K562 (cell line): Measurements from ENCODE around the gene XPNPEP1. TPM values are rescaled to one million over a fixed set of nuclear protein-coding genes. Genes with fewer than 3 reads are reported as not detected.

ENCODE experiments used
- ARID4B ChIP-seq: sonication (generic); formaldehyde crosslinking; IDR thresholded peaks from 2 replicates; pipeline ENCODE4 v1.8.0; 2022; ENCODE audit warnings: mild to moderate bottlenecking, missing genetic modification reagents
- CXXC5 ChIP-seq: fragments of 250-450 bp; sonication (Bioruptor Pico); IDR thresholded peaks from 2 replicates; pipeline ENCODE4 v1.8.0; 2022; ENCODE audit warnings: inconsistent platforms, mild to moderate bottlenecking, moderate library complexity
- HCFC1 ChIP-seq: IDR thresholded peaks from 2 replicates; pipeline ENCODE4 v1.6.1; 2012; ENCODE audit warnings: low read depth, low read length, improper control_type of control experiment
- HDAC1 ChIP-seq, 2 experiments: fragments of 450-650 bp; IDR thresholded peaks; 2 replicates each; pipeline ENCODE4 v1.6.1; 2016 to 2017; ENCODE audit warnings: inconsistent platforms in 1 of 2, mild to moderate bottlenecking in 1 of 2, moderate library complexity in 1 of 2
- HNRNPK ChIP-seq: fragments of 200-400 bp; formaldehyde crosslinking; IDR thresholded peaks from one replicate; pipeline ENCODE4 v1.6.1; 2018; ENCODE audit warnings: mild to moderate bottlenecking, low read depth, low read length; ENCODE audit not compliant: poor library complexity, severe bottlenecking
- HOXB6 ChIP-seq: fragments of 250-450 bp; sonication (Bioruptor Pico); IDR thresholded peaks from 2 replicates; pipeline ENCODE4 v1.5.1; 2022; ENCODE audit warnings: mild to moderate bottlenecking, borderline replicate concordance
- ILK ChIP-seq: fragments of 450-650 bp; IDR thresholded peaks from 2 replicates; pipeline ENCODE4 v1.6.1; 2016; ENCODE audit warnings: missing genetic modification characterization, low read depth, mild to moderate bottlenecking, missing compliant biosample characterization, moderate library complexity, borderline replicate concordance
- MEIS2 ChIP-seq: fragments of 450-650 bp; IDR thresholded peaks from 2 replicates; pipeline ENCODE4 v1.6.1; 2014; ENCODE audit warnings: mild to moderate bottlenecking; ENCODE audit not compliant: partially characterized antibody
- MIER1 ChIP-seq: fragments of 450-650 bp; IDR thresholded peaks from 2 replicates; pipeline ENCODE4 v1.6.1; 2016; ENCODE audit warnings: antibody characterized with exemption, mild to moderate bottlenecking, low read depth
- NRF1 ChIP-seq, 2 experiments: fragments of 450-650 bp; IDR thresholded peaks in 1 of 2; conservative IDR thresholded peaks in 1 of 2; 2 replicates each; pipeline ENCODE4 v1.6.1; 2014; ENCODE audit warnings: mild to moderate bottlenecking in 2 of 2
- POLR2AphosphoS5 ChIP-seq: IDR thresholded peaks from 2 replicates; pipeline ENCODE4 v1.6.1; 2011; ENCODE audit warnings: mild to moderate bottlenecking, low read depth, low read length, moderate library complexity; ENCODE audit not compliant: control insufficient read depth, insufficient read depth
- POLR2G ChIP-seq: fragments of 200-400 bp; formaldehyde crosslinking; IDR thresholded peaks from 2 replicates; pipeline ENCODE4 v1.6.1; 2017; ENCODE audit warnings: low read depth, mild to moderate bottlenecking, antibody characterized with exemption, low read length, moderate library complexity
- RBFOX2 ChIP-seq: fragments of 200-400 bp; formaldehyde crosslinking; IDR thresholded peaks from 2 replicates; pipeline ENCODE4 v1.6.1; 2017; ENCODE audit warnings: low read depth, mild to moderate bottlenecking, low read length, moderate library complexity
- TBP ChIP-seq: optimal IDR thresholded peaks from 2 replicates; pipeline ENCODE3; 2011; ENCODE audit warnings: low read depth, low read length, improper control_type of control experiment
- VEZF1 ChIP-seq: fragments of 200-800 bp; sonication (Bioruptor generic); IDR thresholded peaks from 2 replicates; pipeline ENCODE4 v1.6.1; 2017; ENCODE audit warnings: missing genetic modification characterization, missing compliant biosample characterization
- ZEB2 ChIP-seq: fragments of 450-650 bp; IDR thresholded peaks from 2 replicates; pipeline ENCODE4 v1.6.1; 2016
- ZNF175 ChIP-seq: fragments of 200-800 bp; sonication (Bioruptor generic); IDR thresholded peaks from 2 replicates; pipeline ENCODE4 v1.6.1; 2016; ENCODE audit warnings: low read depth, mild to moderate bottlenecking, missing genetic modification characterization, missing compliant biosample characterization
- ZNF212 ChIP-seq: fragments of 450-650 bp; formaldehyde crosslinking; IDR thresholded peaks from 2 replicates; pipeline ENCODE4 v1.4.0; 2020; ENCODE audit warnings: mild to moderate bottlenecking
- polyA plus RNA-seq, 8 experiments: library from polyadenylated mRNA; depleted of rRNA in 4 of 8; stranded (reverse) in 5 of 8; unstranded in 3 of 8; fragments of >200 nt; fragmentation: Nextera tagmentation in 2 of 8; fragmentation: Illumina TruSeq in 1 of 8; extraction: Ambion mirVana in 2 of 8; extraction: Trizol in 1 of 8; gene quantifications; 2 replicates each; pipeline versions ENCODE4 v1.2.1 to v1.2.3, GENCODE V29; 2011 to 2014; ENCODE audit warnings: inconsistent platforms in 1 of 8, missing spikeins in 1 of 8
- total RNA-seq, 7 experiments: library from RNA; depleted of rRNA in 6 of 7; stranded (reverse); fragments of >200 nt in 6 of 7; fragmentation: Illumina TruSeq in 2 of 7; extraction: Trizol in 2 of 7; gene quantifications; 2 replicates each; pipeline versions ENCODE4 v1.2.1 to v1.2.3, GENCODE V29; 2011 to 2021; ENCODE audit warnings: low replicate concordance in 1 of 7
- TF ChIP-seq, protein P1 (sequence below): fragments of 450-650 bp; IDR thresholded peaks from 2 replicates; pipeline ENCODE4 v1.6.1; 2014; ENCODE audit warnings: low read depth, mild to moderate bottlenecking, moderate library complexity, borderline replicate concordance

XPNPEP1 gene
- total and polyA plus RNA-seq, 9 of the 15 experiments (the other 6 are each of a cell fraction or from before 2014, with no cell fraction given), result 24.2 to 93.5 (median 40.1) TPM

GRCh38 chr10:109922976-109923921 lies at the start of gene XPNPEP1 (continued):
- TF ChIP-seq ARID4B (no peak; the same call in 1 of the 2 replicates), POLR2G (peak; percentile 86), ZEB2 (no peak), VEZF1 (peak; percentile 57), CXXC5 (CRISPR knock-in tag) (peak; percentile 94), ZNF175 (CRISPR knock-in tag) (no peak), HNRNPK (no peak), NRF1 (conservative IDR thresholded peaks at IDR 0.05 in 1 of 2, IDR thresholded peaks at IDR 0.05 in 1 of 2) (peak; percentile 42 to 63; a peak in 2 of 4 replicates), HOXB6 (CRISPR knock-in tag) (no peak), POLR2AphosphoS5 (peak; percentile 25; the same call in 1 of the 2 replicates), HCFC1 (no peak; the same call in 1 of the 2 replicates), RBFOX2 (peak; percentile 80), MEIS2 (peak; percentile 11), ILK (no peak), MIER1 (no peak), ZNF212 (no peak), TBP (peak; percentile 74), HDAC1 (IDR thresholded peaks at IDR 0.05) (peak in 1 of 2 experiments; percentile 54; a peak in 1 of 4 replicates)
- TF ChIP-seq, protein P1, sequence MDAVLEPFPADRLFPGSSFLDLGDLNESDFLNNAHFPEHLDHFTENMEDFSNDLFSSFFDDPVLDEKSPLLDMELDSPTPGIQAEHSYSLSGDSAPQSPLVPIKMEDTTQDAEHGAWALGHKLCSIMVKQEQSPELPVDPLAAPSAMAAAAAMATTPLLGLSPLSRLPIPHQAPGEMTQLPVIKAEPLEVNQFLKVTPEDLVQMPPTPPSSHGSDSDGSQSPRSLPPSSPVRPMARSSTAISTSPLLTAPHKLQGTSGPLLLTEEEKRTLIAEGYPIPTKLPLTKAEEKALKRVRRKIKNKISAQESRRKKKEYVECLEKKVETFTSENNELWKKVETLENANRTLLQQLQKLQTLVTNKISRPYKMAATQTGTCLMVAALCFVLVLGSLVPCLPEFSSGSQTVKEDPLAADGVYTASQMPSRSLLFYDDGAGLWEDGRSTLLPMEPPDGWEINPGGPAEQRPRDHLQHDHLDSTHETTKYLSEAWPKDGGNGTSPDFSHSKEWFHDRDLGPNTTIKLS, result peak; percentile 51; the same call in 1 of the 2 replicates
